ENCODE data around the gene PSMD3.
A peak's percentile ranks its signal among the peaks of the same experiment; 100 is the strongest.

- TF ChIP-seq ELK1 (IDR thresholded peaks at IDR 0.05; ENCODE audit: borderline replicate concordance, low read depth, low read length) (no peak), CEBPB (IDR thresholded peaks at IDR 0.05; ENCODE audit: low read depth, low read length) (no peak), RFX5 (IDR thresholded peaks at IDR 0.05; ENCODE audit: low read depth, low read length) (no peak), POLR2A (IDR thresholded peaks at IDR 0.05; ENCODE audit: low read depth, low read length) (no peak), MXI1 (IDR thresholded peaks at IDR 0.05; ENCODE audit: borderline replicate concordance, low read depth, low read length) (no peak), BHLHE40 (IDR thresholded peaks at IDR 0.05; ENCODE audit: low read depth, low read length) (no peak), RAD21 (IDR thresholded peaks at IDR 0.05; ENCODE audit: low read length) (peak; percentile 82)
- TF ChIP-seq, protein P1, sequence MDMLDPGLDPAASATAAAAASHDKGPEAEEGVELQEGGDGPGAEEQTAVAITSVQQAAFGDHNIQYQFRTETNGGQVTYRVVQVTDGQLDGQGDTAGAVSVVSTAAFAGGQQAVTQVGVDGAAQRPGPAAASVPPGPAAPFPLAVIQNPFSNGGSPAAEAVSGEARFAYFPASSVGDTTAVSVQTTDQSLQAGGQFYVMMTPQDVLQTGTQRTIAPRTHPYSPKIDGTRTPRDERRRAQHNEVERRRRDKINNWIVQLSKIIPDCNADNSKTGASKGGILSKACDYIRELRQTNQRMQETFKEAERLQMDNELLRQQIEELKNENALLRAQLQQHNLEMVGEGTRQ (IDR thresholded peaks at IDR 0.05; ENCODE audit: low read depth, low read length) = no peak
- TF ChIP-seq, protein P2, sequence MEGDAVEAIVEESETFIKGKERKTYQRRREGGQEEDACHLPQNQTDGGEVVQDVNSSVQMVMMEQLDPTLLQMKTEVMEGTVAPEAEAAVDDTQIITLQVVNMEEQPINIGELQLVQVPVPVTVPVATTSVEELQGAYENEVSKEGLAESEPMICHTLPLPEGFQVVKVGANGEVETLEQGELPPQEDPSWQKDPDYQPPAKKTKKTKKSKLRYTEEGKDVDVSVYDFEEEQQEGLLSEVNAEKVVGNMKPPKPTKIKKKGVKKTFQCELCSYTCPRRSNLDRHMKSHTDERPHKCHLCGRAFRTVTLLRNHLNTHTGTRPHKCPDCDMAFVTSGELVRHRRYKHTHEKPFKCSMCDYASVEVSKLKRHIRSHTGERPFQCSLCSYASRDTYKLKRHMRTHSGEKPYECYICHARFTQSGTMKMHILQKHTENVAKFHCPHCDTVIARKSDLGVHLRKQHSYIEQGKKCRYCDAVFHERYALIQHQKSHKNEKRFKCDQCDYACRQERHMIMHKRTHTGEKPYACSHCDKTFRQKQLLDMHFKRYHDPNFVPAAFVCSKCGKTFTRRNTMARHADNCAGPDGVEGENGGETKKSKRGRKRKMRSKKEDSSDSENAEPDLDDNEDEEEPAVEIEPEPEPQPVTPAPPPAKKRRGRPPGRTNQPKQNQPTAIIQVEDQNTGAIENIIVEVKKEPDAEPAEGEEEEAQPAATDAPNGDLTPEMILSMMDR (conservative IDR thresholded peaks at IDR 0.05; ENCODE audit: low read depth, low read length) = peak; percentile 89
Observed at GRCh38 chr17:40026816-40027613, 46.4 kb downstream of the PSMD3 start.
